IMR-90 (cell line): ENCODE results near the gene PAX9. TPM values are rescaled to one million over a fixed set of nuclear protein-coding genes. Genes with fewer than 3 reads are reported as not detected.

Experiments
- ATAC-seq: fragments of 200-7000 bp; cut with Tn5 transposase; 2 replicates; pipeline ENCODE4 v1.9.1; 2020; ENCODE audit warnings: low read depth, mild to moderate bottlenecking, moderate library complexity
- BruUV-seq: library from RNA; stranded (reverse); fragments of 400-500 nt; replicated peaks from 2 replicates; lab custom pipeline; 2021; lab: Mats Ljungman, UMichigan
- CTCF ChIA-PET: fragments of 300-600 bp; formaldehyde crosslinking; extraction: SDS; loops from one replicate; lab custom pipeline; 2021; ENCODE audit warnings: antibody characterized with exemption; lab: Yijun Ruan, JAX
- POLR2A ChIA-PET: fragments of 300-600 bp; sonication (Branson Sonifier 250); formaldehyde crosslinking; loops from one replicate; lab custom pipeline; 2022; ENCODE audit warnings: antibody characterized with exemption; ENCODE audit not compliant: unreplicated experiment; lab: Charles Lee
- DNase-seq: peaks from one replicate; pipeline ENCODE4 v3.0.0; 2013
- H2AFZ ChIP-seq: replicated peaks from 2 replicates; pipeline ENCODE3; 2013; ENCODE audit warnings: low read length, mild to moderate bottlenecking; ENCODE audit not compliant: poor library complexity
- H2AK5ac ChIP-seq: 2 replicates; pipeline ENCODE4 v1.6.1; 2013; ENCODE audit warnings: low read depth, low read length, inconsistent platforms
- H2AK9ac ChIP-seq: replicated peaks from 2 replicates; pipeline ENCODE3; 2013; ENCODE audit warnings: mild to moderate bottlenecking, low read depth, low read length, moderate library complexity; ENCODE audit not compliant: poor library complexity
- H2BK120ac ChIP-seq: 2 replicates; pipeline ENCODE4 v1.6.1; 2013; ENCODE audit warnings: low read depth, low read length, inconsistent platforms
- H2BK15ac ChIP-seq: 3 replicates; pipeline ENCODE4 v1.6.1; 2013; ENCODE audit warnings: low read depth, low read length, inconsistent platforms
- H2BK20ac ChIP-seq: 2 replicates; pipeline ENCODE4 v1.6.1; 2013; ENCODE audit warnings: low read depth, mild to moderate bottlenecking, inconsistent platforms, low read length, moderate library complexity
- H2BK5ac ChIP-seq: 2 replicates; pipeline ENCODE4 v1.6.1; 2013; ENCODE audit warnings: mild to moderate bottlenecking, low read depth, low read length, inconsistent platforms; ENCODE audit not compliant: poor library complexity, severe bottlenecking
- H3K14ac ChIP-seq: replicated peaks from 2 replicates; pipeline ENCODE4 v1.6.1; 2013; ENCODE audit warnings: low read depth, low read length, inconsistent platforms
- H3K18ac ChIP-seq: 2 replicates; pipeline ENCODE4 v1.6.1; 2013; ENCODE audit warnings: low read depth, low read length, control low read depth
- H3K23ac ChIP-seq: 2 replicates; pipeline ENCODE4 v1.6.1; 2013; ENCODE audit warnings: low read depth, low read length, inconsistent platforms
- H3K27ac ChIP-seq: 2 replicates; pipeline ENCODE4 v1.5.1; 2013; ENCODE audit warnings: mild to moderate bottlenecking, control low read depth, low read length; ENCODE audit not compliant: insufficient read depth
- H3K27me3 ChIP-seq: 2 replicates; pipeline ENCODE4 v1.6.1; 2013; ENCODE audit warnings: low read length; ENCODE audit not compliant: control insufficient read depth, insufficient read depth
- H3K36me3 ChIP-seq: 2 replicates; pipeline ENCODE4 v1.6.1; 2013; ENCODE audit warnings: low read length, mixed read lengths; ENCODE audit not compliant: control insufficient read depth, insufficient read depth
- H3K4ac ChIP-seq: 2 replicates; pipeline ENCODE4 v1.6.1; 2013; ENCODE audit warnings: low read depth, low read length, inconsistent platforms
- H3K4me1 ChIP-seq: 2 replicates; pipeline ENCODE4 v1.6.1; 2013; ENCODE audit warnings: low read length, mixed read lengths; ENCODE audit not compliant: control insufficient read depth, insufficient read depth
- H3K4me2 ChIP-seq: 2 replicates; pipeline ENCODE4 v1.6.1; 2013; ENCODE audit warnings: low read depth, mild to moderate bottlenecking, control low read depth, low read length, moderate library complexity
- H3K4me3 ChIP-seq: 2 replicates; pipeline ENCODE4 v1.5.1; 2013; ENCODE audit warnings: low read depth, mild to moderate bottlenecking, control low read depth, low read length, moderate library complexity; ENCODE audit not compliant: insufficient read depth
- H3K56ac ChIP-seq: 2 replicates; pipeline ENCODE4 v1.6.1; 2013; ENCODE audit warnings: low read length, inconsistent platforms; ENCODE audit not compliant: insufficient read depth; ENCODE audit errors: extremely low read depth
- H3K79me1 ChIP-seq, 2 experiments: 2 replicates each; pipeline ENCODE4 v1.6.1; 2013; ENCODE audit warnings: low read length in 2 of 2, inconsistent platforms in 1 of 2, low read depth in 1 of 2
- H3K9ac ChIP-seq: 2 replicates; pipeline ENCODE4 v1.6.1; 2013; ENCODE audit warnings: low read depth, low read length, control low read depth
- H3K9me1 ChIP-seq: 2 replicates; pipeline ENCODE4 v1.6.1; 2013; ENCODE audit warnings: low read length, inconsistent platforms; ENCODE audit not compliant: insufficient read depth
- H3K9me3 ChIP-seq: 2 replicates; pipeline ENCODE4 v1.6.1; 2013; ENCODE audit warnings: low read length; ENCODE audit not compliant: control insufficient read depth, insufficient read depth
- H4K20me1 ChIP-seq: 2 replicates; pipeline ENCODE4 v1.6.1; 2013; ENCODE audit warnings: low read length, inconsistent platforms; ENCODE audit not compliant: insufficient read depth
- H4K5ac ChIP-seq: 2 replicates; pipeline ENCODE4 v1.6.1; 2013; ENCODE audit warnings: mild to moderate bottlenecking, low read depth, low read length, control low read depth
- H4K8ac ChIP-seq, 2 experiments: 2 replicates each; pipeline ENCODE4 v1.6.1; 2013; ENCODE audit warnings: low read depth in 2 of 2, low read length in 2 of 2, control low read depth in 1 of 2, inconsistent platforms in 1 of 2
- H4K91ac ChIP-seq: 2 replicates; pipeline ENCODE4 v1.6.1; 2013; ENCODE audit warnings: low read depth, low read length, inconsistent platforms; ENCODE audit not compliant: insufficient read depth
- BHLHE40 ChIP-seq: fragments of 150-350 bp; IDR thresholded peaks from 2 replicates; pipeline ENCODE4 v1.6.1; 2016; ENCODE audit warnings: mild to moderate bottlenecking, low read depth, low read length
- CEBPB ChIP-seq: IDR thresholded peaks from 2 replicates; pipeline ENCODE4 v1.6.1; 2012; ENCODE audit warnings: low read depth, low read length, improper control_type of control experiment
- CHD1 ChIP-seq: IDR thresholded peaks from 2 replicates; pipeline ENCODE4 v1.6.1; 2012; ENCODE audit warnings: low read depth, low read length, improper control_type of control experiment
- FOS ChIP-seq: fragments of 150-350 bp; IDR thresholded peaks from 2 replicates; pipeline ENCODE4 v1.6.1; 2016; ENCODE audit warnings: low read depth, low read length
- MAFK ChIP-seq: IDR thresholded peaks from 2 replicates; pipeline ENCODE4 v1.6.1; 2012; ENCODE audit warnings: low read depth, low read length, improper control_type of control experiment
- MAZ ChIP-seq: IDR thresholded peaks from 2 replicates; pipeline ENCODE4 v1.6.1; 2012; ENCODE audit warnings: low read depth, mild to moderate bottlenecking, low read length, improper control_type of control experiment, moderate library complexity, borderline replicate concordance
- MXI1 ChIP-seq: IDR thresholded peaks from 2 replicates; pipeline ENCODE4 v1.6.1; 2012; ENCODE audit warnings: low read depth, mild to moderate bottlenecking, low read length, moderate library complexity, borderline replicate concordance
- NFE2L2 ChIP-seq: fragments of 150-350 bp; IDR thresholded peaks from 2 replicates; pipeline ENCODE4 v1.6.1; 2016; ENCODE audit warnings: low read depth, mild to moderate bottlenecking, low read length
- POLR2A ChIP-seq: IDR thresholded peaks from 2 replicates; pipeline ENCODE4 v1.6.1; 2012; ENCODE audit warnings: mild to moderate bottlenecking, low read depth, low read length
- RAD21 ChIP-seq: IDR thresholded peaks from 2 replicates; pipeline ENCODE4 v1.6.1; 2012; ENCODE audit warnings: low read length, improper control_type of control experiment
- RCOR1 ChIP-seq: IDR thresholded peaks from 2 replicates; pipeline ENCODE4 v1.6.1; 2012; ENCODE audit warnings: mild to moderate bottlenecking, low read length, improper control_type of control experiment; ENCODE audit not compliant: insufficient replicate concordance
- RFX5 ChIP-seq: IDR thresholded peaks from 2 replicates; pipeline ENCODE4 v1.8.0; 2012; ENCODE audit warnings: low read depth, mild to moderate bottlenecking, low read length, moderate library complexity
- SMC3 ChIP-seq: fragments of 150-350 bp; IDR thresholded peaks from 2 replicates; pipeline ENCODE4 v1.6.1; 2016; ENCODE audit warnings: low read depth, mild to moderate bottlenecking, antibody characterized with exemption, low read length, moderate library complexity
- WGBS, 2 experiments: methylation state at CpG; one replicate each; pipeline versions ENCODE4 v1.1.5 to v1.1.7; 2013; ENCODE audit warnings: missing lambda C conversion rate in 2 of 2; ENCODE audit not compliant: insufficient read length in 1 of 2; ENCODE audit errors: extremely low coverage in 2 of 2; 5-methylcytosine and 5-hydroxymethylcytosine counted together
- dilution Hi-C: fragments of 300-500 bp; cut with HindIII; formaldehyde crosslinking; loops from one replicate; pipeline ENCODE4 v1.14.3; 2018; ENCODE audit warnings: low sequenced_read_pairs; ENCODE audit not compliant: unreplicated experiment
- in situ Hi-C: fragments of 300-500 bp; cut with MboI; formaldehyde crosslinking; loops from 3 replicates; pipeline ENCODE4 v1.14.3; 2019; ENCODE audit warnings: low sequenced_read_pairs, inconsistent platforms, mixed read lengths
- intact Hi-C: fragments of 100-400 bp; cut with micrococcal nuclease; formaldehyde crosslinking; loops from 2 replicates; pipeline ENCODE4 v1.10.0; 2022
- polyA plus RNA-seq, 3 experiments: library from polyadenylated mRNA; depleted of rRNA; stranded (reverse); fragments of >200 nt; gene quantifications; 2 replicates each; pipeline ENCODE4 v1.2.3, GENCODE V29; 2012; ENCODE audit warnings: low replicate concordance in 1 of 3
- total RNA-seq: library from RNA; depleted of rRNA; stranded (reverse); fragments of >200 nt; gene quantifications from 2 replicates; pipeline ENCODE4 v1.2.3, GENCODE V29; 2012
- TF ChIP-seq, protein P1 (sequence below): fragments of 150-350 bp; IDR thresholded peaks from 2 replicates; pipeline ENCODE4 v1.6.1; 2017; ENCODE audit warnings: mild to moderate bottlenecking, antibody characterized with exemption, low read length, low read depth
- TF ChIP-seq, protein P2 (sequence below): conservative IDR thresholded peaks from 2 replicates; pipeline ENCODE4 v1.5.1; 2012; ENCODE audit warnings: mild to moderate bottlenecking, low read depth, low read length, improper control_type of control experiment
- TF ChIP-seq, protein P3 (sequence below): fragments of 150-350 bp; IDR thresholded peaks from 2 replicates; pipeline ENCODE4 v1.6.1; 2016; ENCODE audit warnings: low read depth, mild to moderate bottlenecking, low read length, moderate library complexity, borderline replicate concordance

The PAX9 gene
- total and polyA plus RNA-seq, 2 of the 4 experiments (the other 2 are of a cell fraction), result not detected

DNA sequence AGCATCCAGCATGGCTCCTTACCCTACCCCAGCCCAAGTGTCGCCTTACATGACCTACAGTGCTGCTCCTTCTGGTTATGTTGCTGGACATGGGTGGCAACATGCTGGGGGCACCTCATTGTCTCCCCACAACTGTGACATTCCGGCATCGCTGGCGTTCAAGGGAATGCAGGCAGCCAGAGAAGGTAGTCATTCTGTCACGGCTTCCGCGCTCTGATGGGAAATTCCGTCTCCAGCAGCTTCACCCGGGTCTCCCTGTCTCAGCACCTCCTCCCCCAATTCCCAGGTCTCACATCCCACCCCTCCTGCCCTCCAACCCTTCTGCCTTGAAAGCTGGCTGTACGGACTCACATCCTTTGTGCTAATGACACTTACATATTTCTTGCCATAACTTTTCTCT lies 14.6 kb downstream of the PAX9 start:
- Histone ChIP-seq H3K4me3 (no peak overlapping the region), H4K8ac (no peak overlapping the region), H3K4me2 (no peak overlapping the region), H3K36me3 (no peaks in the 10 kb centered on the region), H3K9ac (no peak overlapping the region), H3K23ac (no peak overlapping the region), H2AK9ac (no peak overlapping the region), H4K91ac (no peak overlapping the region), H3K56ac (no peak overlapping the region), H4K20me1 (no peaks in the 10 kb centered on the region), H3K9me1 (no peaks in the 10 kb centered on the region), H3K27ac (no peak overlapping the region), H2BK120ac (no peak overlapping the region), H3K79me1 (no peaks in the 10 kb centered on the region), H3K27me3 (peaks cover 2% of the 10 kb centered on the region; the same call in 1 of the 2 replicates), H2BK5ac (no peak overlapping the region), H4K5ac (no peak overlapping the region), H3K18ac (no peak overlapping the region), H2BK15ac (no peak overlapping the region), H3K14ac (no peak overlapping the region), H3K4ac (no peak overlapping the region), H2BK20ac (no peak overlapping the region), H2AK5ac (no peak overlapping the region), H3K4me1 (no peaks in the 10 kb centered on the region), H3K9me3 (no peaks in the 10 kb centered on the region), H2AFZ (no peak overlapping the region)
- ATAC-seq (no peak), DNase-seq (no peak)
- no TSS peak for BruUV-seq
- CTCF ChIA-PET, result no interaction called here
- in situ Hi-C loops (no loop called here), dilution Hi-C loops (no loop called here), intact Hi-C loops (no loop called here)
- TF ChIP-seq RAD21, result no peak
- TF ChIP-seq RCOR1, result no peak
- no peak for TF ChIP-seq MAFK
- TF ChIP-seq, protein P1, sequence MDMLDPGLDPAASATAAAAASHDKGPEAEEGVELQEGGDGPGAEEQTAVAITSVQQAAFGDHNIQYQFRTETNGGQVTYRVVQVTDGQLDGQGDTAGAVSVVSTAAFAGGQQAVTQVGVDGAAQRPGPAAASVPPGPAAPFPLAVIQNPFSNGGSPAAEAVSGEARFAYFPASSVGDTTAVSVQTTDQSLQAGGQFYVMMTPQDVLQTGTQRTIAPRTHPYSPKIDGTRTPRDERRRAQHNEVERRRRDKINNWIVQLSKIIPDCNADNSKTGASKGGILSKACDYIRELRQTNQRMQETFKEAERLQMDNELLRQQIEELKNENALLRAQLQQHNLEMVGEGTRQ, result no peak
- TF ChIP-seq NFE2L2, result no peak
- no peak for TF ChIP-seq MXI1
- TF ChIP-seq RFX5, result no peak
- no peak for TF ChIP-seq MAZ
- TF ChIP-seq, protein P2, sequence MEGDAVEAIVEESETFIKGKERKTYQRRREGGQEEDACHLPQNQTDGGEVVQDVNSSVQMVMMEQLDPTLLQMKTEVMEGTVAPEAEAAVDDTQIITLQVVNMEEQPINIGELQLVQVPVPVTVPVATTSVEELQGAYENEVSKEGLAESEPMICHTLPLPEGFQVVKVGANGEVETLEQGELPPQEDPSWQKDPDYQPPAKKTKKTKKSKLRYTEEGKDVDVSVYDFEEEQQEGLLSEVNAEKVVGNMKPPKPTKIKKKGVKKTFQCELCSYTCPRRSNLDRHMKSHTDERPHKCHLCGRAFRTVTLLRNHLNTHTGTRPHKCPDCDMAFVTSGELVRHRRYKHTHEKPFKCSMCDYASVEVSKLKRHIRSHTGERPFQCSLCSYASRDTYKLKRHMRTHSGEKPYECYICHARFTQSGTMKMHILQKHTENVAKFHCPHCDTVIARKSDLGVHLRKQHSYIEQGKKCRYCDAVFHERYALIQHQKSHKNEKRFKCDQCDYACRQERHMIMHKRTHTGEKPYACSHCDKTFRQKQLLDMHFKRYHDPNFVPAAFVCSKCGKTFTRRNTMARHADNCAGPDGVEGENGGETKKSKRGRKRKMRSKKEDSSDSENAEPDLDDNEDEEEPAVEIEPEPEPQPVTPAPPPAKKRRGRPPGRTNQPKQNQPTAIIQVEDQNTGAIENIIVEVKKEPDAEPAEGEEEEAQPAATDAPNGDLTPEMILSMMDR, result no peak
- TF ChIP-seq CHD1, result no peak
- TF ChIP-seq FOS, result no peak
- TF ChIP-seq BHLHE40, result no peak
- TF ChIP-seq SMC3, result no peak
- no peak for TF ChIP-seq POLR2A
- TF ChIP-seq, protein P3, sequence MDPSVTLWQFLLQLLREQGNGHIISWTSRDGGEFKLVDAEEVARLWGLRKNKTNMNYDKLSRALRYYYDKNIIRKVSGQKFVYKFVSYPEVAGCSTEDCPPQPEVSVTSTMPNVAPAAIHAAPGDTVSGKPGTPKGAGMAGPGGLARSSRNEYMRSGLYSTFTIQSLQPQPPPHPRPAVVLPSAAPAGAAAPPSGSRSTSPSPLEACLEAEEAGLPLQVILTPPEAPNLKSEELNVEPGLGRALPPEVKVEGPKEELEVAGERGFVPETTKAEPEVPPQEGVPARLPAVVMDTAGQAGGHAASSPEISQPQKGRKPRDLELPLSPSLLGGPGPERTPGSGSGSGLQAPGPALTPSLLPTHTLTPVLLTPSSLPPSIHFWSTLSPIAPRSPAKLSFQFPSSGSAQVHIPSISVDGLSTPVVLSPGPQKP, result no peak
- TF ChIP-seq CEBPB, result no peak
- 7% methylated on average over 8 of the region's 10 CpGs; no CpG with 5 or more reads in 1 of the 2 experiments for WGBS, 2 experiments
- POLR2A ChIA-PET, result no interaction called here
